Activated T-helper 1 cell treated with anti-CD3 and anti-CD28 coated beads, Interleukin-2, amount 50 U/mL, for 16 hours (primary cell): Measurements from ENCODE around the gene AIF1.
"Not testable (repeated sequence)": the region's sequence is repeated elsewhere in the genome, so short reads cannot be mapped to it uniquely, and the experiment has no call there.

ENCODE experiments used
- DNase-seq, 2 donors: peaks; one replicate each; pipeline ENCODE4 v3.0.0-alpha.2; 2020; ENCODE audit warnings: low read depth in 1 of 2, low spot score in 1 of 2

Gene AIF1

DNA sequence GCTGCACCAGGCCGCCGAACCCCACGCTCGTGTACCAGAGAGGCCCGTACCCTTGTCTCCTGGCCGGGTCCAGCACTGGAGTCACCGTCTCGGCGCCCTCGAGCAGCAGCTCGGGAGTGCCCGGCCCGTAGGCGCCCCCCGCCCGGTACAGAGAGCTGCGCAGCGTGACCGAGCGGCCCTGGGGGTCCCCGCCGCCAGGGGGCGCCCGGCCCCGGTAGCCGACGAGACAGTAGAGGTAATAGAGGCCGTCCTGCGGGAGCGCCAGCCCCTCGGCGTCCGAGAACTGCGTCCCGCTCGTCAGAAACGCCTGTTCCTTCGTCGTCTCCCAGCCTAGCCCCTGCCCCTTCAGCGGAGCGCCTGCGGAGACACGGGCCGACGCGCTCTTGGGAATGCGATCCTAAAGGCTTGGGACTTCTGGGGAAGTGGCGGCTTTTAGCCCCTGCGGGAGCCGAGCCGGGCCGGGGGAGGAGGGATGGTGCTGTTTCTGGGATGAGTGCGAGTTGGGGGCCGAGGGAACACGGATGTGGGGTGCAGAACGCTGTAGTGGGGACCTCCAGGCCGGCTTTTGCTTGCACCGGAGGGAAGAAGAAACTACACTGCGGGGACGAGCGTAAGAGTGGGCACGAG, 34.1 kb upstream of the AIF1 start:
- DNase-seq: peak; percentile 84 to 86

DNA sequence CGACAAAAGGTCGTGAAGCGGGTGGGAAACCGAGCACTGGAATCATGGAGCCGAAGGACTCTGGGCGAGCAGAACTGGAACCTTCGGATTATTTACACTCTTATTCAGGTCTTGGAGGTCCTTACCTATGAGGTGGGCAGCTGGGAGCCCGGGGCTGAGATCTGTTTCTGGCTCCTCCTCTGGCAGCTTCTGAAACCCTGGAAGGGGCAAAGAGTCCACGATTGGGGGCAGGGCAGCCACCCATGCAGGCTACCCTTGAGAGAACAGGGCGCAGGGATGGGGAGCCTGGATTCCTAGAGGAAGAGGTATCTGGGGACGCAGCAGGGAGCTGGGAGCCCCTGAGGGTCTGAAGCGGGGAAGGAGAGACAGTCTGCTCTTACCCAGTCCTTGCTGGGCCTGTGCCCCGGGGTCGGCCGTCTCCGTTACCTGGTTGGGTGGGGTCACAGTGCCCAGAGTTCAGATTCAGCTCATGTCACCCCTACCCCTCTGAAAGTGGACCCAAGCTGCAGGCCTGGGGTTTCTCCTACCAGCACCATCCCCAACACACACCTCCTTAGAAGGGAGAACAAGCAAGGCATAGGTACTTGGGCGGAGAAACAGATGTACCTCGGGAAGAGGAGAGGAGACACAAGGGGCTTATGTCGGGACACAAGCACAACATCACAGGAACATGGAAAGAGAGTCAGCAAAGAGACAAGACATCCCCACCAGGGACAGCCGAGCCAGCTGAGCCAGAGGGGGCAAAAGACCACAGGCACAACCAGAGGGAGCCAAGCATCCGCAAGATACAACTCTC, 33.4 kb upstream of the AIF1 start:
- DNase-seq: no peak

DNA sequence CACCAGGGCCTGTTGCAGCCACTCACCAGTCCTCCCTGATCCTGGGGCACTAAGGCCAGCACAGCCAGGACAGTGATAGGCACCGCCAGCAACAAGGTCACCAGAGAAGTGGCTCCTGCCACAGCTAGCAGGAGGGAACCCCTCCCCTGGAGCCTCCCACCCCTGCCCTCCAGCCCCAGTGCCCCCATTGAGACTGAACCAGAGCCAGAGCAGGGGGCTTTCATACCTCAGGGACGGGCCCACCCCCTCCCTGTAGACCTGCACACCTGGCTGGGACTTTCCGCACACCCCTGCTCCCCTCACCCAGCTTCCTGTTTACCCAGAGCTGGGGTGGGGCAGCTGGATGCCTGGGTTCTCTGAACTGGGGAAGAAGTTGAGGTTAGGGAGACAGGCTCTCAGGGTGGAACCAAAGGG, 32.8 kb upstream of the AIF1 start, which contains the start of gene LTB:
TSS of gene LTB (minus strand) at position 195 of the 414 bp plus-strand sequence. CDS start at position 188, 7 bp downstream.
- DNase-seq: peak in 1 of 2 donors; percentile 46

DNA sequence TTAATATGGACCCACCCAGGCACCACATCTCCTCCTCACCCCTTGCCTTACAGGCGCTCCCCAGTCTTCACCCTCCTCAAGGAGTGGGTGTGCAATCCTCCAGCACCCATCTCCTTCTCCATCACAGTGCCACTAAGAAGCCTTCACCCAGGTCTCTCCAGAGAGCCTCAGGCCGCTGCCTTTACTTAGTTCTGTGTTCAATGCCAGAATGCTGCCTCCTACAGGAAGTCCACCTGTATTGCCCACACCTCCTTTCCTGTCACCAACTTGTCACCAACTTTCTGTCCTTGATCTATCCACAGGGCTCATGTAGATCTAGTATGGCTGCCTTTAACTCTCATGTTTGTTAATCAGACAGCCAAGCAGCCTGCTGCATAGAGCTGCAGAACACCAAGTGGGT, 29.5 kb upstream of the AIF1 start:
- DNase-seq: no peak

DNA sequence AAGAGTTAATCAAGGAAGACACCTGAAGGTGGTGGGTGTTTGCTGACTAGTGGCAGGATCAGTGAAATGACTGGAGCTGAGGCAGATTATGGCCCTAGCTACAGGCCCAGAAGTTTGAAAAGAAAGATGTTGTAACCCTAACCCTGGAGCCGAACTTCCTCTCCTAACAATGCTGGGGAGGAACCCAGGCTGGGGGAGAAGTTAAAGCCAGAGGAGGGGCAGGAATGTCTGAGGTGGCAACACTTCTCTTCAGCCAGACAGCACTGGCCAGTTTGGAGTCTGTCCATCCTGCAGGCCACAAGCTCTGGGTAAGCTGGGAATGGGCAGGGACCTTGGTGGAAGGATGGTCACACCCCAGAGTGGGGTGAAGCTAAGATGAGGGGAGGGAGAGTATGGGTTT, 29.0 kb upstream of the AIF1 start, which contains the start of gene LST1:
TSS of gene LST1 (plus strand) at position 270 of the 400 bp plus-strand sequence. CDS start 1,023 bp downstream, outside the sequence.
- DNase-seq: no peak

DNA sequence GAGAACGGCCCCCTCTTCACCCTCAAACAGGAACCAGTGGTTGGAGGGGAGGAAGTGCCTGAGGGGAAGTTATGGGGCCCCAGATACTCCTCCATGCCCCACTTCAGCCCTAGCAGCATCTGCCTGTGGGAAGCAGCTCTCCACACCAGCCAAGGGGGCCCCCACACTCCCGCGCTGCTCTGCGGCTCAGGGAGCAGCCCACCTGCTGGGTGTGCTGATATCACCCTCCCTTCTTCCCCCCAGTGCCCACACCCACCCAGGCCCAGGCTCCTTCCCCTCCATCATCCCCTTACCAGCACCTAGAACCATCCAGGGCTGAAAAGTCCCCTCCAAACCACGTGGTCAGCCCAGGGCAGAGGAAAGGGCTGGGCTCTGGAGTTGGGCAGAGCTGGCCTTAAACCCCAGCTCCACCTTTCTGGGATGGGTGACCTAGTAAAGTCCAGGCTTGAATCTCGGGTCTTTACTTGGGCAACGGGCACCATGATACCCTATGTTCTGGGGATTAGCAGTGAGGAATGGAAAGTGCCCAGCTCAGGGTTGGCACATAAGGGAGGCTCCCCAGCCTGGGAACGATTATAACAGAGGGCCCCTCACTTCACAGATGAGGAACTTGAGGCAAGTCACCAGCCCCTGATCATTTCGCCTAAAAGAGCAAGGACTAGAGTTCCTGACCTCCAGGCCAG, 28.3 kb upstream of the AIF1 start:
- no peak for DNase-seq

DNA sequence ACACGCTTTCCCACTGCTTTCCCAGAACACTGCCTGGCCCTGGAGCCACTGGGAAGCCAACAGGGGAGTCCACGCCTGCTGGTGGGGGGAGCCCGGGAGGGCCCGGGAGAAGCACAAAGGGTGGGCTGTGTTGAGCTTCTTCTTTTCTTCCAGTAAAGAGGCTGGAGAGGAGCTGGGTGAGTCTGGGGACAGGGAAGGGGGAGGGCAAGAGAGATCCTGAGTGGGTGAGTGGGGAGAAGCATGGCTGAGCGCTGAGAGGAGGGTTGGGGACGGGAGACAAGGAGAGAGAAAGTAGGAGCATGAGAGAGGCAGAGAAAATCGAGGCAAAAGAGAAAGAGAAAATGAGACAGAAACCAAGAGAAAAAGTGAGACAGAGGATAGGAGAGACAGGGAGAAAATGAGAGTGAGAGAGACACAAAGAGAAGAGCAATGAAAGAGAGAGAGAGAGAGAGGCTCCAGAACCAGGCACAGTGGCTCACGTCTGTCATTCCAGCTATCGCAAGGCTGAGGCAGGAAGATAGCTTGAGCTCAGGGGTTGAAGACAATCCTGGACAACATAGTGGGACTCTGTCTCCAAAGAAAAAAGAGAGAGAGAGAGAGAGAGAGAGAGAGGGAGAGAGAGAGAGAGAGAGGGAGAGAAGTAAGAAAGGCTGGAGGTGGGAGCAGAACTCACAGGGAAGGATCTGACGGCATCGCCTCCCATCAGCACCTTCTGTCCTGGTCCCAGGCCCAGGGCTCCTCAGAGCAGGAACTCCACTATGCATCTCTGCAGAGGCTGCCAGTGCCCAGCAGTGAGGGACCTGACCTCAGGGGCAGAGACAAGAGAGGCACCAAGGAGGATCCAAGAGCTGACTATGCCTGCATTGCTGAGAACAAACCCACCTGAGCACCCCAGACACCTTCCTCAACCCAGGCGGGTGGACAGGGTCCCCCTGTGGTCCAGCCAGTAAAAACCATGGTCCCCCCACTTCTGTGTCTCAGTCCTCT, 26.9 kb upstream of the AIF1 start:
- DNase-seq: no peak

DNA sequence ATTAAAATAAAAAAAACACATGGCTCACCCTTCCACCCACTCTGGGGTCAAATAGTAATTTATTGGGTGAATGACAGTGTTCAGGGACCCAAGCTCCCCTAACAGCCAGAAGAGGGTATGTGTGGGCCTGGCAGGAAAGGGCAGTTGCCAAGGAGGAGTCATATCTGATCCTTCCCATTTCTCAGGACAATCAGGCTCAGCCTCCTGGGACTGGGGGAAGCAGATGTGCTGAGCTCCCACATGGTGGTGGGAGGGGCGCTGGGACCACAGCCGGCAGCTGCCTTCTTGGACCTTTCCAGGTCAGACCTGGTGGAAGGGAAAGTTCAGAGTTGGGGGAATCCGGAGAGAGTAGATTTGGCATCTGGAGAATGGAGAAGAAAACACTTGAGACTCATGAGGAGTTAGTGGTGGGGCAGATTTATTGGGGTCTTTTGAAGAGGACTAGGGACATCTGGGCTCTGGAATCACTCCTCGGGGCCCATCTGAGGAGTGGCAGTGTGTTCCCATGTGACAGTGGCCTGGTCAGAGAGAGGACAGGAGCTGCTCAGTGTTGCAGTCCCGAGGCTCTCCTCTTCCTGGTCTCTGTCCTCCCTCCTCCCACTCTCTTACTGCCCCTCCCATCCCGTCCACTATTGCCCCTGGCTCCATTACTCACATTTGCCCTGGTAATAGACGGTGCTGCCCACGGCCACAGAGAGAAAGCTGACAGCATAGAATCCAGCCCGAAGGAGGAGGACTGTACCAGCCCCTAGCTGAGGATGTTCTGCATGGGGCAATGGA, 26.0 kb upstream of the AIF1 start:
- no peak for DNase-seq

DNA sequence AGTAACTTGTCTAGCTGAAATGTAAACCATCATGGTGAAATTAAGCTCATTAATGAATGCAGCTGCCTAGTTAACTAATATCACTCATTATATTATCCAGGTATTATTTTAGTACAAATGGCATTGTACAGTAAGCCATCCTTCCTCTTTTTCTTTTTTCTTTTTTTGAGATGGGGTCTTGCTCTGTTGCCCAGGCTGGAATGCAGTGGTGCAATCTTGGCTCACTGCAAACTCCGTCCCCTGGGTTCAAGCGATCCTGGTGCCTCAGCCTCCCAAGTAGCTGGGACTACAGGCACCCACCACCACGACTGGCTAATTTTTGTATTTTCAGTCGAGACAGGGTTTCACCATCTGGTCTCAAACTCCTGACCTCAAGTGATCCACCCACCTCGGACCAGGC, 24.3 kb upstream of the AIF1 start:
- DNase-seq: not testable (repeated sequence)

DNA sequence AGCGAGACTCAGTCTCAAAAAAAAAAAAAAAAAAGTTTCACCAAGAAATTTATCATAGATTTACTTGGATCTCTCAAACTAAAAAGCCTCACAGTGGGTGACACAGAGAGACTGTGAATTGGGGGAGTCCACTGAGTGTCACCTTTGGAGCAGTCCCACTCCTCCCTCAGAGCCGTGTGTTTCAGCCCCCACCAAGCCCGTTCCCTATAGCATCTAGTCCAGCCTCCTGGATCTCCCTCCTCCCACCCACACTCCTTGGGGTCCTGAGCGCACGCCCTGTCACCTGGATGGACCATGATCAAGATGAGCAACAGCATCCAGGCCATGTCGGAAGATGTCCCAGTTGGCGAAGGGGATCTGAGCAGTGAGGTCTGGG, 22.6 kb upstream of the AIF1 start:
- DNase-seq: no peak

DNA sequence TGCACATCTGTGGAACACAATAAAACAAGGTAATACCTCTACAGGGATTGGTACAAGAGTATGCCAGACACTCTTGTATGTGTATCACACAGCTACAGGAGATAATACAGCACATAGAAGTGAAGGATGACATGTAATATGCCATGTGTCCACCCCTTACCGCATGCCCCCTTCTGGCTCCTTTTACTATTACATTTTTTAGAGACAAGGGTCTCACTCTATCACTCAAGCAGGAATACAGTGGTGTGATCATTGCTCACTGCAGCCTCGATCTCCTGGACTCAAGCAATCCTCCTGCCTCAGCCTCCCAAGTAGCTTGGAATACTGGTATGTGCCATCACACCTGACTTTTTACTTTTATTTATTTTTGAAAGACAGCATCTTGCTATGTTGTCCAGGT, 18.0 kb upstream of the AIF1 start:
- DNase-seq: no peak

DNA sequence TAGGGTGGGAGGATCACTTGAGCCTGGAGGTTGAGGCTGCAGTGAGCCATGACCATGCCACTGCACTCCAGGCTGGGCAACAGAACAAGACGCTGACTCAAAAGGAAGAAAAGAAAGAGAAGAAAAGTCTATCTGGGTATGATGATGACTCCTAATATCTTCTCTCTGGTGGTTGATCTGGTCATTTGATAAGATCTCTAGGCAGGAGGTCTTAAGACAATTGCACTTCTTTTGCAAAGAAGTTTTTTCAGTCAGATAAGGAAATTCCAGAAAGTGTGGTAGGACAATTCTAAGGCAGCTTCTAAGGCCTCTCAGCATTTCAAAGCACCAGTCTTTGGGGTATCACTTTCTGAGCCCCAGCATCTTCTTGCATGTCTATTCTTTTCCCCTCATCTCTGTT, 7.7 kb upstream of the AIF1 start:
- DNase-seq: no peak

DNA sequence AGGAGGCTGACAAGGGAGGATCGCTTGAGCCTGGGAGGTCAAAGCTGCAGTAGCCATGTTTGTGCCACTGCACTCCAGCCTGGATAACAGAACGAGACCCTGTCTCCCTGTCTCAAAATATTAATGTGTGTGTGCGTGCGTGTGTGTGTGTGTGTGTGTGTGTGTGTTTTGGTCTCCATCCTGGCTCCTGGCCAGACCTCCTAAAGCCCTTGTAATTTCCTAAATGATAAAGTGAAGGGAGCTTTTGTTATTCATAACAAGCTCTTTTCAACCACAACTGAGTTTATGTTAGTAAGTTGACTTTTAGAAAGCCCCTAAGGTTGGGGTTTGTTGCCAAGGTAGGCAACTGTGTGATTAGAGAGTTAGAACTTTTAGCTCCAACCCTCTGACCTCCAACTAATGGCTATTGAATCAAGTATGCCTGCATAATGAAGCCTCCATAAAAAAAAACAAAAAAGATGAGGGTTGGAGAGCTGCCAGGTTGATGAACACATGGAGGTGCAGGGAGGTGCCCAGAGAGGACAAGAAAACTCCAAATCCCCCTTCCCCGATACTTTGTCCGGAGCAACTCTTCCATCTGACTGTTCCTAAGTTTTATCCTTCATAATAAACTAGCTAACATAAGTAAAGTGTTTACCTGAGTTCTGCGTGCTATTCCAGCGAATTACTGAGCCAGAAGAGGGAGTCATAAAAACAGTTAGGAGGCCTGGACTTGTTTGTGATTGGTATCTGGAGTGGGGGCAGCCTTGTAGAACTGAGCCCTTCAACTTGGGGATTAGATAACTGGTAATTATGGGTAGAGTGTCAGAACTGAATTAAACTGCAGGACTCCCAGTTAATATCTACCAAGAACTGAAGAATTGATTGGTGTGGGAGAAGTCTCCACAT, 5.3 kb upstream of the AIF1 start:
- no peak for DNase-seq

DNA sequence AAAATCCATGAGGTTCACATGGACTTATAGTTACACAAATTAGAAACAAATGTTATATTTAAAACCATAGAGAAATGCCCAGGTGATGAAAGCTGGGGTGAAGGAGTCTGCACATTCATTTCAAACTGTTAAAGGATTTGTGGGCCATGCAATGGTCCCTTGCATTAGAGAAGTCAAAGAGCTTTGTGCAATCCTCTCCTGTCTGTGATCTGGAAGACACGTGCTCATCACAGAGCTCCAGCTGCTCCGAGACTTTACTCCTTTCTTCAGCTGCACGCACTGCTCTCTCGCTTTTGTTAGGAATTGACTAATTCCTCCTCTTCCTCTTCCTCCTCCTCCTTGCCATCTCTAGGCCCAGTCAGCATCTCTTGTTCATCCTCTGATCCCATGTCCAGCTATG, 4.1 kb upstream of the AIF1 start:
- DNase-seq: no peak

DNA sequence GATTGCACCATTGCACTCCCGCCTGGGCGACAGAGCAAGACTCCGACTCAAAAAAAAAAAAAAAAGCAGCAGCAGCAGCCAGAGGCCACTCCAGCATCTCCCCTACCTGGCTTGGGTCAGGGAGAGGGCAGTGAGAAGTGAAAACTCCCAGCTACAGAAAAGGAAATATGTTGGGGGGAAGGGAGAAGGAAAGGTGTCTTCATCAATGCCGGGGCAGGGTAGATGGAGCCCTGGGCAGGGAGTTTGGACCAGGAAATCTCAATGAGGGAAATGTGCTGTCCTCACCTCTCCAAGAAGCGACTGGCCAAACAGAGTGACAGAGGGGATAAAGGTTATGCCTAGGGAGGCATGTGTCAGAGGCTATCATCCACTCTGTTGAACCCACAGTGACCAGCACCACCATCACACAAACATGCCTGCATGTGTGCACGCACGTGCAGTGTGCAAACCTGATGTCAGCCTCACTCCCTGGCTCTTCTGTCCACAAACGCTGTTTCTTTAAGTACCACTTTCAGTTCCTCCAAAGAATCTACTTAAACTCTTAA, 887 bp upstream of the AIF1 start:
- no peak for DNase-seq

DNA sequence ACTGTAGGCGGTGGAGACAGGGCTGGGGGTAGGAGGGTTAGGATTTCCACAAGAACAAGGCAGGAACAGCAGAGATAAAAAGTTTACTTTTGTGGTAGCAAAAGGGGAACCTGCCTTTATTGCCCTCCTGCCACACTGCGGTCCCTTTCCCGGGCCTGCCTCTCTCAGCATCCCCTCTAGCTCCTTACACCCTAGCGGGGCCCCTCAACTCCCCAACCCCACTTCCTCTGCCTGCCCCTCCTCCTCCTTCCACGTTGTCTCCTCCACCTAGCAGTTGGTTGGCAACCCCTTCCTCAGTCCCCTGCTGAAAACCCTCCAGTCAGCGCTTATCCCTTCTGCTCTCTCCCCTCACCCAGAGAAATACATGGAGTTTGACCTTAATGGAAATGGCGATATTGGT, 714 bp downstream of the AIF1 start:
- DNase-seq: no peak

DNA sequence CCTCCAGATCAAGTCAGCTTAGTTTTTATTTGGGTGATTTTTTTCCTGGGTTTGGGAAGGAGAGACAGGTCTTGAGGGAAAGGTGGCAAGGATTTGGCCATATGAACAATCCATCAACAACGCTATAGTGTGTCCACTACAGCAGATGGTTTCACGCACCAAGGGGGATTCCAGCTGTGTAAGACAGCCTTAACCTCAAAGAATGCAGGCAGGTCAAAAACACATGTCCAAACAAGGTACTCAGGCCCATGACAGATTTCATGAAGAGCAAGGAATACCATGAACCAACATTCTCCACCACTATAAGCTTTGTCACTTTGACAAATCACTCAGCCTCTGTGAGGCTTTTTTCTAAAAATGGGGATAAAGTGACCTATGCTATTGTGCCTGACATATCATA, 2.0 kb downstream of the AIF1 start:
- DNase-seq: no peak

DNA sequence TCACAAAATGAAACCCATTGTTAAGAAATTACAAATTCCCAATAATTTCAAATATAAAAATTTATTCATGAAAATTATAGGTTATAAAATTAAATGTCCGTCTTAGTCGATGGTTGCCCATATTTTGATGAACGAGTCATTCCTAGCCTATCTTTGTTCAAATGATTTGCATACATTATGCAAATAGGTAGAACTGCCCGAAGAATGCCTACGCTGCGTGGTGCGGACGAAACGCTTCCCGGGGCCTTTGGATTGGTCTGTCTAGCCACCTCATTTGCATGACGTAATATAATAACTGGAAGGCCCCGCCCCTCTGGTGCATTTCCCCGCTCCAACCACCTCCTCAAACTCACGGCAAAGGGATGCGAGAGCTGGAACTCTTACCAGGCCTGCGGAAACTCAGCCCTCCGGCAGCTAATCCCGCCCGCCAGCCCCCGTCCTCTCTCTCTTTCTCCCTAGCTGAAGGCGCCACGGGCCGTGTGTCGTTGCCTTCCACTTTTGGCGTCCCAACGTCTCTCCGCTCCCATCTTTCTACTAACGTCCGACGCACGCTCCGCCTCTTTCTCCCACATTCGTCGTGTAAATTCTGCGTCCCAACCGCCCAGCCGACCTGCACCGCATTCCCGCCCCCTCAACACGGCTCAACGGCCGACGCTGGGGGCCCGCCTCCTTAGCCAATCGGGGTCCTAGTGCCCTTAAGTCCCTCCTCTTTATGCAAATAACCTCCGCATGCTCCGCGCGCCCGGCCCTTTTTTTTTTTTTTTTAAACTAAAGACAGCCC, 5.0 kb downstream of the AIF1 start:
- peak; percentile 92 to 94 for DNase-seq
